Measurements from ENCODE around the gene EMP1.

- no peak for TF ChIP-seq CTCF (IDR thresholded peaks at IDR 0.05)
- no peak for TF ChIP-seq POLR2A (IDR thresholded peaks at IDR 0.05)
These were observed 47.1 kb downstream of the EMP1 start for GRCh38 chr12:13243516-13244070.
